ENCODE measurements around the gene VSTM2L. TPM values are rescaled to one million over a fixed set of nuclear protein-coding genes. Genes with fewer than 3 reads are reported as not detected.

The VSTM2L gene
- polyA plus RNA-seq, 2 of the 4 experiments (the other 2 are of a cell fraction), result 2.0 to 5.8 TPM

DNA sequence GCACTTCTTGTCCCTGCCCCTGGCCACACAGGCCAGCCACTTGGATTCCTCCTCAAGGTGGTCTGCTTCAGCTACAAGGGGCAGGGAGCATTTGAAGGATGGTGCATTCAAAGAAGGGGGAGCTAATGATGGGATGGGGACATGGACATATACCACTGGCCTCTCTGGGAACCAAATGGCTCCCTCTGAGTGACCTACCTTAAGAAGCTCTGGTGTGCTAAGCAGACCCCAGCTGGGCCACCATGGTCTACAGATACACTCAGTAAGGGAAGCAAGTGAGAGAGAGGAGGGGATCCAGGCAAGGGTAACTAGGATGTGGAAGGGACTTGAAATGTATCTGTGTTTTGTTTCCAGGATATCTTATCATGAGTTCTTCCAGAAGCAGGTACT, 67.9 kb downstream of the VSTM2L start:
- TF ChIP-seq NR3C1 (IDR thresholded peaks at IDR 0.05) (no peak), RFX5 (IDR thresholded peaks at IDR 0.05) (no peak), HOXA7 (CRISPR knock-in tag; IDR thresholded peaks at IDR 0.05) (no peak), ESRRA (IDR thresholded peaks at IDR 0.05; ENCODE audit: borderline replicate concordance, low read length) (no peak), KDM5A (IDR thresholded peaks at IDR 0.05) (no peak), SMC3 (IDR thresholded peaks at IDR 0.05) (no peak), PHF8 (IDR thresholded peaks at IDR 0.05; ENCODE audit: borderline replicate concordance, low read depth) (no peak), JUNB (IDR thresholded peaks at IDR 0.05) (no peak), ZFP36 (IDR thresholded peaks at IDR 0.05; ENCODE audit: borderline replicate concordance, partially characterized antibody) (no peak), NPAS2 (CRISPR knock-in tag; IDR thresholded peaks at IDR 0.05; ENCODE audit: borderline replicate concordance) (no peak), KDM1A (IDR thresholded peaks at IDR 0.05; ENCODE audit: low read depth) (no peak), NFE2L2 (conservative IDR thresholded peaks at IDR 0.05; ENCODE audit: low read length) (no peak), EHMT2 (IDR thresholded peaks at IDR 0.05; ENCODE audit: low read depth) (no peak), TFCP2L1 (CRISPR knock-in tag; IDR thresholded peaks at IDR 0.05) (no peak)
- TF ChIP-seq, protein P1, sequence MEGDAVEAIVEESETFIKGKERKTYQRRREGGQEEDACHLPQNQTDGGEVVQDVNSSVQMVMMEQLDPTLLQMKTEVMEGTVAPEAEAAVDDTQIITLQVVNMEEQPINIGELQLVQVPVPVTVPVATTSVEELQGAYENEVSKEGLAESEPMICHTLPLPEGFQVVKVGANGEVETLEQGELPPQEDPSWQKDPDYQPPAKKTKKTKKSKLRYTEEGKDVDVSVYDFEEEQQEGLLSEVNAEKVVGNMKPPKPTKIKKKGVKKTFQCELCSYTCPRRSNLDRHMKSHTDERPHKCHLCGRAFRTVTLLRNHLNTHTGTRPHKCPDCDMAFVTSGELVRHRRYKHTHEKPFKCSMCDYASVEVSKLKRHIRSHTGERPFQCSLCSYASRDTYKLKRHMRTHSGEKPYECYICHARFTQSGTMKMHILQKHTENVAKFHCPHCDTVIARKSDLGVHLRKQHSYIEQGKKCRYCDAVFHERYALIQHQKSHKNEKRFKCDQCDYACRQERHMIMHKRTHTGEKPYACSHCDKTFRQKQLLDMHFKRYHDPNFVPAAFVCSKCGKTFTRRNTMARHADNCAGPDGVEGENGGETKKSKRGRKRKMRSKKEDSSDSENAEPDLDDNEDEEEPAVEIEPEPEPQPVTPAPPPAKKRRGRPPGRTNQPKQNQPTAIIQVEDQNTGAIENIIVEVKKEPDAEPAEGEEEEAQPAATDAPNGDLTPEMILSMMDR (IDR thresholded peaks at IDR 0.05), result no peak
- no peak overlapping the region for H3K4me3 ChIP-seq
- POLR2A ChIA-PET, result no interaction called here
- peaks cover 11% of the 10 kb centered on the region; the same call in 2 of the 3 replicates for H3K9me3 ChIP-seq
- DNase-seq (ENCODE audit: low read depth in 1 of 2, low spot score in 1 of 2) (no peak), FAIRE-seq (no peak), ATAC-seq (no peak)
- CTCF ChIA-PET, result interaction anchor here (1.4 to 2.1 kb wide), 2 partner anchors 22 to 406 kb away, joined by 4 to 5 read pairs; no protein-coding TSS in a partner anchor
- 0 out of 3 replicates have a peak, but pooled peaks cover 5% of the 10 kb centered on the region for H3K4me1 ChIP-seq
- no peak overlapping the region for H3K4me2 ChIP-seq
- no peak overlapping the region for H3K27ac ChIP-seq

DNA sequence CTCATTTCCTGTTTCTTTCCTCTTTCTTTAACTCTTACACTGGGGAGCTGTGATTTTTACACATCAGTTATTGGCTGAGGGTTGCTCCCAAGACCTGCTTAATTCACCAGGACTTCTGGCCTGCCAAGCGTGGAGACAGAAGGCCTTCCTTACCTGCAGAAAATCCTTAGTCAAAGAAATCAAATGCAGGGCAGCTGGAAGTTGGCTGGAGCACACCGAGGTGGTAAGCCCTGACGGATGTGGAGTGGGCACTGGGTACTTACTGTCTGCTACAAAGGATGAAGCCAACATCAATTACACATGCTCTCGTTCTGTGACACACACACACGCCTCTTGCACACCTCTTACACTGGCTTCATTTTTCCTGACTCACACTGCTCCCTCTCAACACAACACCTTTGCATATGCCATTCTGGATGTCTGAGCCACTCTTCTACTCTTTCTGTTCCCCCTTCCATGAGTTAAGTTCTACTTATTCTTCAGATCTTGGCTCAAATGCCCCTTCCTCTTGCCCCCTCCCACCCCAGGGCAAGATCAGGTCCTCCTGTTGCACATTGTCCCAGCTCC, 68.7 kb downstream of the VSTM2L start:
- H3K4me1 ChIP-seq, result 0 out of 3 replicates have a peak, but pooled peaks cover 5% of the 10 kb centered on the region
- DNase-seq (ENCODE audit: low read depth in 1 of 2, low spot score in 1 of 2) (no peak), ATAC-seq (no peak), FAIRE-seq (no peak)
- H3K27ac ChIP-seq, result no peak overlapping the region
- POLR2A ChIA-PET, result no interaction called here
- 80% methylated on average over 5 of the region's 5 CpGs for WGBS (ENCODE audit: missing lambda C conversion rate)
- no peak overlapping the region for H3K4me2 ChIP-seq
- CTCF ChIA-PET, result interaction anchor here (1.4 to 2.1 kb wide), 2 partner anchors 21 to 407 kb away, joined by 4 to 5 read pairs; no protein-coding TSS in a partner anchor
- no peak overlapping the region for H3K4me3 ChIP-seq
- peaks cover 10% of the 10 kb centered on the region; the same call in 2 of the 3 replicates for H3K9me3 ChIP-seq
- TF ChIP-seq EHF (CRISPR knock-in tag; IDR thresholded peaks at IDR 0.05) (no peak), E2F6 (IDR thresholded peaks at IDR 0.05; ENCODE audit: borderline replicate concordance, low read depth) (no peak), EHMT2 (IDR thresholded peaks at IDR 0.05; ENCODE audit: low read depth) (no peak), HEYL (CRISPR knock-in tag; IDR thresholded peaks at IDR 0.05) (no peak), CBX2 (IDR thresholded peaks at IDR 0.05; ENCODE audit: borderline replicate concordance, low read depth) (no peak), TP53 (CRISPR knock-in tag; IDR thresholded peaks at IDR 0.05) (no peak)
- TF ChIP-seq, protein P2, sequence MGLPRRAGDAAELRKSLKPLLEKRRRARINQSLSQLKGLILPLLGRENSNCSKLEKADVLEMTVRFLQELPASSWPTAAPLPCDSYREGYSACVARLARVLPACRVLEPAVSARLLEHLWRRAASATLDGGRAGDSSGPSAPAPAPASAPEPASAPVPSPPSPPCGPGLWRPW (IDR thresholded peaks at IDR 0.05), result no peak
